Esophagus muscularis mucosa (tissue), 3 donors: Measurements from ENCODE around the gene PDE8B.

ENCODE experiments used
- CTCF ChIP-seq, 3 experiments: fragments of 200-600 bp in 2 of 3; fragments of 450-650 bp in 1 of 3; sonication (generic) in 2 of 3; IDR thresholded peaks; one replicate each; pipeline ENCODE4 v1.5.1; 2017 to 2019; ENCODE audit warnings: antibody characterized with exemption in 3 of 3, mild to moderate bottlenecking in 2 of 3, moderate library complexity in 1 of 3
- POLR2A ChIP-seq: fragments of 450-650 bp; IDR thresholded peaks from one replicate; pipeline ENCODE4 v1.6.1; 2017; ENCODE audit warnings: antibody characterized with exemption, moderate library complexity, mild to moderate bottlenecking, low read depth

GRCh38 chr5:77192441-77193050 lies 17.9 kb upstream of the PDE8B start:
- TF ChIP-seq CTCF (IDR thresholded peaks at IDR 0.05) = no peak
- no peak for TF ChIP-seq POLR2A
